Fibroblast of peridontal ligament (primary cell): ENCODE results near the gene ERMN.

ENCODE experiments used
- DNase-seq: peaks from one replicate; pipeline ENCODE4 v3.0.0-alpha.2; 2010; ENCODE audit errors: extremely low read depth

ERMN gene

DNA sequence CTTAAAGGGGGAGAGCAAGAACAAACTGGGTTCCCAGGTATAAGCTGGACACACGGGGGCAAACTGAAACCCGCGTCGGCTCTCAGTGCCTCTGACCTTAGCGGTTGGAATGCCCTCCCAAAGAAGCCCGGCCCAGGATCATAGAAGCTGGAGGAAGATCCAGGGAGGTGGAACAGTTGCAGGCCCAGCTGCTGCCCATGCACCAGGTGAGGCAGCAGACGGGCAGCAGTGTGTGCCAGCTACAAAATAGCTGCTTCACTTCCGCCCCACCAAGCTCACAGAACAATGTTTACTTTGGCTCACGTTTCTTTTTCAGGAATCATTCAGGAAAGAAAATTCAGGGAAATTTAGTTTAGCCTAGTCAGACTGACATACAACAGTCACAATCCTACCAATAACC lies 3.9 kb upstream of the ERMN start:
- DNase-seq: no peak

DNA sequence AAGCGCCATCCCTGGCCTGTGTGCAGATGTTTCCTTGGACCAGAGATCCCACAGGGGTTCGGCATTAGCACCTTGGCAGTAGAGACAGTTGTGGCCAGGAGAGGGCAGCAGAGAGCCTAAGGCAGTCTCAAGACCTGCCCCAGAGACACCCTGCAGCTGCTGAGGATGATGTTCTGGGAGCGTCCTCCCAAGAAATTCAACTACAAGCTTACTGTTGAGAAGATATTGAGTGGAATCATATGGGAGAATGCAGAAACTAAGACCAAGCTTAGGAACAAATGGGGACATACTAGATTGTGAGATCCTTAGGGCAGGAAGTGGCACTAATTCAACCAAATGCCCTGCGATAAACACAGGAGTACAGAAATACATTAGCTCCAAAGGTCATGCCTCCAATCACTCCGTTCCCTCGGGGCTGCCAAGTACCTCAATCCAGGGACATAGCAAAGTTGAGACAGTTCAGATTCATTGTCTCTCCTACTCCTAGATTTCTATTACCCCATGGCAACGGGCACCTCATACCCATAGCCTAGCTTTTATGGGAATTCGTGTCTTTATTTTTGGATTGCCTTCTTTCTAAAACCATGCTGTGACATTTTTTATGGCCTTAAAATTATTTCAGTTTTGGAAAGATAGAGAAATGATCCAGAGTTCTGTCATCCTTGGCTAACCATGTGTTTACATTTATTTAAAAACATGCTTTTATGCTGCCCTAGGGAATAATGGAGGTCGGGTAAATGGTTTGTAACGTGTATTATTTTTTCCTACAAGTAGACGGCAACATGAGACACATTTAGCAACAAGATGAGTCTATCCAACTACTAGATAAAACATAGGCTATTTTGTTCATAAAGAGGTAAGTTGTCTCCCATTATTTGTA lies 2.2 kb upstream of the ERMN start:
- DNase-seq: peak; percentile 84

DNA sequence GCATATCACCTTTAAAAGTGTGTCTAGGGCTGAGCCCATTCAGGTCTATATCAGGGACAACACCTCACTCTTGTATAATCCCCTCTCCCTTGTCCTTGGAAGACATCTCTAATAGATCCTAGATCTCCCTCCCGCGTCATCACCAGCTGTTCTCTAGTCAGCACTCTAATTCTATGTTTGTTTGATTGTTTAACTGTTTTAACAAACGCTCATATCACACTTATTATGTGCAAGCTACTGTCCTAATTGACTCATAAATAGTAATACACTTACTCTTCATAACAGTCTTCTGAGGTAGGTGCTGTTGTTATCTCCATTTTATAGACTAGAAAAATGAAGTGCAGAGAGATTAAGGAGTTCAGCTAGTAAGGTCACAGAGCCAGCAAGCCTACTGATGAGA lies 1.6 kb upstream of the ERMN start:
- DNase-seq: no peak

DNA sequence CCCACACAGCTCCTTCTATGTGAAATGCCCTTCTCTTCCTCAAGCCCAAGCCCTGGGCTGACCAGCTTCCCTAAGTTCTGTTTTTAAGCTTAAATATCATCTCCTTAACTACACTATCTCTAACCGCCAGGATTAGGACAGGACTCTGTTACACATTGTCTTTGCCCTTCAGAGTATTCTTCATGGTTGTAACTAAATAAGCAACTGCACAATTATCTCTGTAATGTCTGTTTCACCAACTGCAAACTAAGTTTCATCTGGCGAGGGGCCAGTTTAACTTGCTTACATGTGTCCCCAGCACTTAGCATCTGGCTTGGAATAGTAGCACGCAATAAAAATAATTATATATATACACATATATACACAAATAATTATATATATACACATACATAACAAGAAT lies 1.1 kb upstream of the ERMN start:
- no peak for DNase-seq

DNA sequence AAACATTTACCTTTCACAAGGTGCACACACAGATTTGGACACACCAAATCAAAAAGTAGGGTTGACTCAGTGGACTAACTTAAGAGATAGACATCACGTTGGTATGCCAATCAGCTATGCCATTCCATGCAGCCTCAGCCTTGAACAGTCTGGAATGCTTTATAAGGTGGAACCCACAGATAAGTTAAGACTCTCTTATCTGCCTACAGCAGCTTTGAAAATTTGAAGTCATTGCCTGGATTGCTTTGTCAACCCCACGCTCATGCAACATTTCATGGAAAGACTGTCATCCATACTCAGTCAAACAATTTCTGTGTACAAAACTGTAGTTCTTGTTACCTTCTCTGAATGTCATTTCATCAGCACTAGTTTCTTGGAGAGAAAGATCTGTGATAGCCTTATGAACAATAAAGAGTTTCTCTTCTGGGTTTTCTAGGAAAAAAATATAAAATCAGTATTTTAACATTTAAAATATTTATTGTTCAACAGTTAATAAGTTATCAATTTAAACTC lies 1.2 kb downstream of the ERMN start:
- no peak for DNase-seq

DNA sequence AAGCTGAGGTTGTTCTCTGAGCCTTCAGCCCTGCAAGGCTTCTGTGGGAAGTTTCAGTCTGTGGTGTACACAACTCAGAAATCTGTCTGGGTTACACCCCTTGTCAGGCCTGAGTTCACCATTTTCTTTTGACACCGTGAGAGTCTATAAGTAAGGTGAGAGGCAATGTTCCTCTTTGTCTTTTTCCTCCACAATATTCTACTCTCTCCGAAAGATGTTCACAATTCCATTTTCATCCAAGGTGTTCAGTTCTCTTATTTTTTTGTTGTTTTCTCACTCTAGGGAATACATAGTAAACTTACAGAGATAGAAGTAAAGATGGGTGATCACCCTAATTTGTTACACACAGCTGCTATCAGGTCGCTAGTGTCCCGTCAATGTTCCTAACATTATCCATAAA lies 3.2 kb downstream of the ERMN start:
- DNase-seq: no peak

DNA sequence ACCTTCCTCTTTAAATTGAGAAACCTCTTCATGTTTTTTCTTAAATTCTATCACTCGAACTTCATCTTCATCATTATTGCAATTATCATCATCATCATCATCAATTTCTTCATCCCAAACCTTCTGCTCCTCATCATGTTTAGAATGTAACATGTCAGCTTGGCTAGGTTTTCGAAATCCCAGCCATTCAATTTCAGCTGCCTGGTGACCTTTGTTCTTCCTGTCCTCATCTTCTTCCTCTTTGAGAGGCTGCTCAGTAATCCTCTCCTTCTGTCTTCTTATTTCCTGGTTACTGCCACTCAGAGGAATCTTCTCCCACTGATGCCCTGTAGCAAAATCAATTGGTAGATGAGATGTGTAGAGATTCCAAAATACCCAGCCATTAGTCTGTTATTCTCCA lies 4.2 kb downstream of the ERMN start:
- no peak for DNase-seq

DNA sequence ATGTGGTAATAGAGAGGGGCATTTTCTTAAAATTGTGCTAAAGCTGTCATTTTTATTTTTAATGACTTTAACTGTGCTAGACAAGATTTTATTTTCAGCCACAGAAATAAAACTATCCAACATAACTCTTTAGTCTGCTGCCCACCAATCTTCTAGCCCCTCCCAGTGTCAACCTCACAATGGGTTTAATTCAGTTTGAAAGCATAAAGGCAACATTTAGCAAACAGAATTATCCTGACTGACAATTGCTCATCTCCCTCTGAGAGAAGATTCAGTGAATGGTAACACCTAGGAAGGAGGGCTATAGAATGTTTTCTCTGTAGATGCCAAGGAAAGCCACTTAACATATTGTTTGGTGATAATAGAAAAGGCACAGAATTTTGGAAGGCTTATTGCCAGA lies 5.2 kb downstream of the ERMN start:
- DNase-seq: no peak

DNA sequence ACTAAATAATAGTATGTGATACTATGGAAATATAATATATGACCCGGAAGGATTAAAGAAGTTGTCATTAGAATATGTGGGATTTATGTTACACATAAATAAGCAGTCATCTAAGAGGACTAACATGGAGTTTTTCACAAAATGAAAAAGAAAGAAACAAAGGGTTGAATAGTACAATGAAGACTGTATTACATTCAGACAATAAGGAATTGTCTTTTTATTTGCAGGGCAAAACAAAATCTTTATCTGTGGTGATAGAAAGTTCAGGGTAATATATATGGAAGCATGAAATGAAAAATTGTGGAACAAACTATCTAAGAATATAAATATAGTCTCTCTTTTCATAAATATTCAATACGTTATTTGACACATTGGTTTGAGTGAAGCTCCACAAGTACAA lies 5.8 kb downstream of the ERMN start:
- no peak for DNase-seq

DNA sequence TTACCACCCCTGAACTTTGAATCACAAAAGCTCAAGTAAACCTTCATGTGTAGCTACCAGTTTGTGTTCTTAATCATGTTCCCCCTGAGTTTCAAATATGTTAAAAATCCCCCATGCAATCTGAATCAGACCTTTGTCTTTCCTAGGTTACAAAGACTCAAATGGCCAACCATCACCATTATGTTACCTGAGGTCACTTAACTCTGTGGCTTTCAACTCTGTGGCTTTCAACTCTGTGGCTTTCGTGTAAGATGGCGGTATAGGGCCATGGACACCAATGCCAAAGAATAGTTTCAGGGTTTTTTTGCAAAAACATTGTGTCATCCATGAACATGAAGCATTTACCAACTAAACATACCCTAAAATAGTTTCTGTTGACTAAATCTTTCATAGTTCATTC lies 6.7 kb downstream of the ERMN start:
- DNase-seq: no peak

DNA sequence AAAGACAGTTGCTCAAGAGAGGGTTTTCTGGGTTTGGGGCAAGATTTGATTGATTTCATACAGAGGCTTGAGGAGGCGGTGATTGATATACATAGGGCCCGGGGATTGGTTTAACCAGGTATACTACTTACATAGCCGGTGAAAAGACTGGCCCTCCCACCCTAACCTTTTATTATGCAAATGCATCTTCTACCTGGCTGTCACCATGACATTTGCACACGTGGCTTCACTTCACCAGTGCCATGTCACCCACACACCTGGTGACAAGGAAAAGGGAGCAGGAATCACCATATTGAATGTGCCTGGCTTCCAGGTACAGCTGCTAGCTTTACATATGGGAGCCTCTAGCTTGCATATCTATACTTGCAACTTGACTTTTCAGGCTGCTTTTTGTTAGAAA lies 9.7 kb downstream of the ERMN start:
- DNase-seq: no peak

DNA sequence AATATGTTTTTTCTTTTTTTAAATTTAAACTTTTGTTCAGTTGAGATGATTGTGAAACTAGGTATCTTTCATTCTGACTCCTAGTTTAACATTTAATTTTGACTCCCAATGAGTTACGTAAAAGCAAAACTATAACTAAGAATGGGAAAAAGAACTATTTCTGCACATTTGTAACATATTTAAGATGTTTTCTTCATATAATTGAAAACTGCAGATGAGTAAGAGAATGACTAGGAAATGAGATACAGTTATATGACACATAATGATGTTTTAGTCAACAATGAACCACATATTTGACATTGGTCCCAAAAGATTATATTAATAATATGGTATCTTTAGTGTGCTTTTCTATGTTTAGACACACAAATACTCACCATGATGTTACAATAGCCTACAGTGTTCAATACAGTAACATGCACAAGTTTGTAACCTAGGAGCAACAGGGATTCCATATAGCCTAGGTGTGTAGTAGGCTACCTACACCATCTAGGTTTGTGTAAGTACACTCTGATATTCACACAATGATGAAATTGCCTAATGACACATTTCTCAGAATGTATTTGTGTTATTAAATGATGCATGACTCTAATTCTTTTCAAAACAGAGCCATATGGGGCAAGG lies 12.6 kb downstream of the ERMN start:
- DNase-seq: peak; percentile 47

DNA sequence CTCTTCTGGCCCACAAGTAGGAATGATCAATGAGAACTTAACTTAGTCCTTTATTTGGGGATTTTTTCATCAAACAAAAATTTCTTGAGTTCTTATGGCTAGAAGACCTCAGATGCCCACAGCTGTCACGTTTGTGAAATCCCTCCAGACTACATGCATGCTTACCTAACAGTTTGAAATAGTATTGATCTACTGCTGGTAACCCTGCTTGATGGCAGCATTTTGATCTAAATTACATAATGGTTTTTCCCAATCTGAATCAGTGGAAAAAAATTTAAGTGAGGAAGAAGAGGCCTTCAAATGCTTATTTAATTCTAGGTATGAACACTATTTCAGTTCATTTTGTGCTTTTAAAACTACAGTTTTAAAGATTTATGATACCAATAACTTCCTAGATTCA lies 13.9 kb downstream of the ERMN start:
- no peak for DNase-seq

DNA sequence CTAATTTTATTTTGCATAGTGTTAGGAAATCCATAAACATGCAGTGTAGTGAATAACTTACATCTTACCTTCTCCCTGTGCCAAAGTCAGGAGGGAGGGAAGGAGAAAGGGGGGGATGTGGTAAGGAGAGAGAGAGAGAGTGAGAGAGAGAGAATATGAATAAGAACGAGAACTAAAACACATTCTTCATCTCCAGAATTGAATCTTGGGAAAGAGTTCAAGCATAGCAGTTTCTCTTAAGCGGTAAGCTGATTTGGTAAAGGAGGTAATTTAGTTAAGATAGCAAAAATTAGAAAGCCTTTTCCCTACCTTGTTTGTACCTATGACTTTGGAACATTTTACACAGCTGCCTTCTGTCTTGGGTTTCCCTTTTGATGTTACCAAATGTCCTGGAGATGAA lies 15.7 kb downstream of the ERMN start:
- no peak for DNase-seq

DNA sequence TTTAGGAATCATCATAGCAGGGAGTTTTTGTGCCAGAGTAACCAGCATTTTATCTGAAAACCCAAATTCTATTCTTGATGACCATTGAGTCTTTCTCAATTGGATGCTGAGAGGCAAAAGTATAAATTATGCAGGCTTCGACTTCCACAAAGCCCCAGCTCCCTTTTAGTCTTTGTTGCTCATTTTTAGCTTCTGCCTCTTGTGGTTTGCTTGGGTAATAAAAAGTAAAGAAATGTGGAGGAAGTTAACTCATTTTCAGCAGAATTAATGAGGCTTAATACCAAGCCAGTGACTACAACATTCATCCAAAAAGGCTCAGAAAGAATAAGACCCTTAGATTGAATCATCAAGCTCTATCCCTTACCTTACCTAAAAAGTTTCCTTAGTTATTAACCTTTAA lies 18.6 kb downstream of the ERMN start:
- no peak for DNase-seq

DNA sequence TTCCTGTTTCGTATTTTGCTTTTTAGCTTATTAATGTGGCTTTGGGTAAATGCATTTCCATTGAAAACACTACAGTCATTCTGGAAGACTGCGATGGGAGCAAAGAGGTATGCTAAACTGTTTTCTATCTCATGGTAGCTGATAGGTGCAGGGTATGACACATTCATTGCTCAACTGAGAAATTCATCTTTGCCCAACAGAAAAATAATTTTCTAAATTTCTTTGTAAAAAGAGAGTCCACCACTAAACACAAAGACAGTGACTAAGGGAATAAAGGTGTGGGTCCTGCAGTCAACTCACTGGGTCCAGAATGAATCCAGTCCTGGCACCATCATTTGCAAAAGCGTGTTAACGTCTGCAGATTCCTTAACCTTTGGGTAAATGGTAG lies 19.9 kb downstream of the ERMN start:
- no peak for DNase-seq

DNA sequence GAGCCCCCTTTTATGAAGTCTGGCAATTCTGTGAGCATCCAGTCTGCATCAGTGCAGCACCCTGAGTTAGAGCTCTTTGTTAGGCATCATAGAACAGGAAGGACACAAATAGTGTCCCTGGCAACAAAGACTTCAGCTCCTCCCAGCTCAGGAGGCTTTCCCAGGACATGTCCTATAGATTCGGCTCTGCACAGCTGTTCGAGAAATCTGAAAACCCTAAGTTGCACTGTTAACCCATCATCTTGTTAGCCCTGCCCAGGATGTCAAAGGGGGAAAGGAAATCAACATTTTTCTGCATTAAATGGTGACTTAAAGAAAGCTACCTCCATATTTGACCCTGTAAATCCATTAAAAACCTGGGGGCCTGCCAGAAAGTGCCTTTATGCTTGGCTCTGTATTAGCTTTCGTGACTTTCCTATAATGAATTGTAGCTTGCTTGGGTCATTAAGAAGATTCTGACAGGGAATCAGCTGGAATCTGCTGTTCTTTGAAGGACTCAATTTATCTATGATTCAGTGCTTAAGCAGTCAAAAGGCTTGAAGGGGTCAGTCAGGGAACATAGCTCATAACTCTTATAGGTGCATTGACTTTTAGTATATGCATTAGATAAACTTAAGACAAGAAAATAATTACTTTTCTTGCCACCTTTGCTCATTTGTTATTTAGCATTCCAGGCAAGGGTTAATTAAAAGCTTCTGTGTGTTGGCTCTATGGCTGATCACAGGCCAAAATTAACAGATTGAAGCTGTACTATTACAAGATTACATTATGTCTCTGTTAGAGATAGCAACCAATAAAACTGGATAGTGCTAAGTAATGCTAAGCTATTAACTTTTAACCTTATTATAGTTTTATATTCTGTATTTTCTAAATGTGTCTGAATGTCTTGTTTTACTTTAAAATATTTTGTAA lies 20.6 kb downstream of the ERMN start:
- peak; percentile 22 for DNase-seq

DNA sequence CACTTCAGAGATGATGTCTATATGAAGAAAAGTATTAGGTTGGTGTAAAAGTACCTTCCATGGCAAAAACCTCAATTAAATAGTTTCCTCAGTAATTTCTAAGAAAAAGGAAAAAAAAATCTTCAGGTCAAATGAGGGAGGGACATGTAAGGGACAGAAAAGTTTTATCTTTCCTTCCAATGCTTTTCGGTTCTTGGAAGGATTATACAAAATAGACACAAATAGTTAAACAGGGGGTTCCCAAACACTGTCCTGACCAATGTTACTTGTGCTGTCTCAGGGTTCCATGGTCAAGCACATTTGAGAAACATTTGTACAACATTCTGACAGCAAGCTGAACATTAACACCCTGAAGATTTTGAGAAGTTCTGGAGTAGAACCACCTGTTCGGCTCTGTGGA lies 22.0 kb downstream of the ERMN start:
- DNase-seq: no peak

DNA sequence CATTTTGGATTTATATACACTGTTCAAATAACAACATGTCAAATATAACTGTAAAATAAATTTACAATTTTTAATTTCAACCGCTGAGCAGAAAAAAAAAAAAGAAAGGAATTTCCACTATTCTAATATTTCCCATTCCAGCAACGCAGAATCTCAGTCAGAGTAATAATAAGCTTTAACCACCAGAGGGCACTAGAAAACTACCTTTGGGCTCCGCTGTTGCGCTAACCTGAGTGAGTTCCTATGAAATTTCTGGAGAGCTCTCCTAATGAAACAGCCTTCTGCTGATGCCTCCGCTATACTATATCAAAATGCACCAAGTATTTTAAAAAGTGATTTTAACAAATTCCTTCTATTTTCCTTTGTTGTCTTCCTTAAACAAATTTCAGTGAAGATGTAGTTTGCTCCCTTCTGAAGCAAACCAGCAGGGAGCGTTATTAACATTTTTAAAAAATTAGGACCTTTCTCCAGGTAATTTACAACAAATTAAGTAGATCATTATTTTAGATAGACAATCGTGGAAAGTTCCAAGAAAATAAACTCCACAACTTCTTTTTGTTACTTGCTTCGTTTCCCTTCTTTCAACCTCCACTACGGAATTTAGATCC lies 23.0 kb downstream of the ERMN start:
- peak; percentile 75 for DNase-seq

DNA sequence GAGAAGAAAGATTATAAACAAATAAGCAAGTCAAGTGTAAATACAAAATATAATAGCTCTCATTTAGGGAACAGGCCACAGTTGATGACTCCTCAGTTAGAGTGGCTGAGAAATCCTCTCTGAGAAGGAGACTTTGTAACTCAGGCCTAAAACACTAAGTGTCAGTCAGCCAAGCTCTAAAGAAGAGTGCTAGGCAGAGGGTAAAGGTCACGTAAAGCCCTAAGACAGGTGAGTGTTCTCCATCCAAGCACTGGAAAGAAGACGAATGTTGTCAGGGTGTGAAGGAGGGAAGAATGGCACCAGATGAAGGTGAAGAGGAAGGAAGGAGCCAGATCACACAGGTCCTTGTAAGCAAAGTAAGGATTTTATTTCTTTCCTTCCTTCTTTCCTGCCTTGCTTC lies 24.3 kb downstream of the ERMN start:
- no peak for DNase-seq

DNA sequence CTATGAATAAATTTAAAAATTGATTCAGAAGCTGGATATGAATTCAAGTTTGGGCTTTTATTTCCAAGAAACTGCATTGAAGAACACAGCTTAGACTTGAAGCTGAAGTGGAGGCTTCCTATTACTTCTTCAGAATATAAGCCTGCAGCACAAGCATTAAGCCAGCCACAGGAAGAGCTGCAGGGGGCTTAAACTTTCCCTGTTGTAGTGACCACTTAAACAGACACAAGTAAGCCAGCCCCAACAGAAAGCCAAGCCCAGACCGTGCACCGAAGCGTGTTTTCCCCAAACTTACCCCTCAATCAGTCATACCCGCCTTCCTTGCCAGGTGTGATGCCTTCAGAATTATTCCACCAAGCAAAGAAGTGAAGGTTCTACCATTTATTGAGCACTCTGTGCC lies 28.7 kb downstream of the ERMN start:
- no peak for DNase-seq

DNA sequence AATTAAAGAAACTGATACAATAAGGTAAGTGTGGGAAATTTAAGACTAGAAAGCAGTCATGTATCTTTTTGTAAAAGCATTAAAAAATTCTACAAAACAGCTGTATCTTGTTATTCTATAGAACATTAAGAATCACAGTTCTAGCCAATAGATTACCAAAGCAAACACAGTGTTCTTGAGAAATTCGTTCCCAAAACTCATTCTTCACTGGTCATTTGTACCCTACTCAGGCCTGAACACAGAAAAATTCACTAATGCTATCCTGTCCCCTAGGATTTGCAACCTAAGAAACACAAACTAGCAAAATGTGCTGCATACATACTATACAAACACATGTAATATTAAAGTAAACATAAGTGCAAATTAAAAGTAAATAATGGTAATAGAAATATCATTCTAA lies 29.1 kb downstream of the ERMN start:
- DNase-seq: no peak
